Measurements from ENCODE around the gene EMP1. TPM values are rescaled to one million over a fixed set of nuclear protein-coding genes. Genes with fewer than 3 reads are reported as not detected.

The EMP1 gene
- total RNA-seq, 2 experiments from 2014 or later = 3.2 to 4.4 TPM

GRCh38 chr12:13215056-13215455 lies 18.5 kb downstream of the EMP1 start:
- H3K27me3 Mint-ChIP-seq = no peaks in the 10 kb centered on the region

GRCh38 chr12:13218641-13219040 lies 22.1 kb downstream of the EMP1 start:
- DNase-seq = no peak
- H3K4me1 Mint-ChIP-seq = no peaks in the 10 kb centered on the region
- H3K27me3 Mint-ChIP-seq = peaks cover 4% of the 10 kb centered on the region
- H3K9me3 Mint-ChIP-seq = no peaks in the 10 kb centered on the region
- no peak overlapping the region for H3K27ac Mint-ChIP-seq
- no peaks in the 10 kb centered on the region for H3K36me3 Mint-ChIP-seq
- H3K4me3 Mint-ChIP-seq = no peak overlapping the region

More at GRCh38 chr12:13215056-13215455, 18.5 kb downstream of the EMP1 start:
- Mint-ChIP-seq H3K4me3 (no peak overlapping the region), H3K9me3 (no peaks in the 10 kb centered on the region), H3K36me3 (no peaks in the 10 kb centered on the region), H3K4me1 (peaks cover 18% of the 10 kb centered on the region), H3K27ac (no peak overlapping the region)
- DNase-seq = no peak

GRCh38 chr12:13219320-13219719 lies 22.8 kb downstream of the EMP1 start:
- H3K27me3 Mint-ChIP-seq = peaks cover 4% of the 10 kb centered on the region
- no peaks in the 10 kb centered on the region for H3K4me1 Mint-ChIP-seq
- no peaks in the 10 kb centered on the region for H3K36me3 Mint-ChIP-seq
- DNase-seq = no peak
- no peak overlapping the region for H3K4me3 Mint-ChIP-seq
- H3K9me3 Mint-ChIP-seq = no peaks in the 10 kb centered on the region
- H3K27ac Mint-ChIP-seq = no peak overlapping the region

GRCh38 chr12:13220838-13221237 lies 24.3 kb downstream of the EMP1 start:
- peaks cover 4% of the 10 kb centered on the region for H3K27me3 Mint-ChIP-seq
- H3K27ac Mint-ChIP-seq = no peak overlapping the region
- no peaks in the 10 kb centered on the region for H3K9me3 Mint-ChIP-seq
- no peak overlapping the region for H3K4me3 Mint-ChIP-seq
- H3K36me3 Mint-ChIP-seq = no peaks in the 10 kb centered on the region
- H3K4me1 Mint-ChIP-seq = no peaks in the 10 kb centered on the region
- no peak for DNase-seq

GRCh38 chr12:13222076-13222475 lies 25.6 kb downstream of the EMP1 start:
- DNase-seq = no peak
- H3K4me1 Mint-ChIP-seq = no peaks in the 10 kb centered on the region
- H3K36me3 Mint-ChIP-seq = no peaks in the 10 kb centered on the region
- H3K9me3 Mint-ChIP-seq = no peaks in the 10 kb centered on the region
- no peak overlapping the region for H3K27ac Mint-ChIP-seq
- no peak overlapping the region for H3K4me3 Mint-ChIP-seq
- H3K27me3 Mint-ChIP-seq = peaks cover 7% of the 10 kb centered on the region

GRCh38 chr12:13223179-13223804 lies 26.8 kb downstream of the EMP1 start:
- DNase-seq = no peak
- Mint-ChIP-seq H3K27ac (no peak overlapping the region), H3K27me3 (peaks cover 13% of the 10 kb centered on the region), H3K9me3 (no peaks in the 10 kb centered on the region), H3K4me1 (no peaks in the 10 kb centered on the region), H3K36me3 (no peaks in the 10 kb centered on the region), H3K4me3 (no peak overlapping the region)

- no peaks in the 10 kb centered on the region for H3K36me3 Mint-ChIP-seq
- H3K9me3 Mint-ChIP-seq = no peaks in the 10 kb centered on the region
- no peak for DNase-seq
- H3K27ac Mint-ChIP-seq = no peak overlapping the region
- H3K4me1 Mint-ChIP-seq = no peaks in the 10 kb centered on the region
- H3K4me3 Mint-ChIP-seq = no peak overlapping the region
- peaks cover 13% of the 10 kb centered on the region for H3K27me3 Mint-ChIP-seq
Observed at GRCh38 chr12:13223941-13224340, 27.4 kb downstream of the EMP1 start.

- Mint-ChIP-seq H3K27me3 (peaks cover 13% of the 10 kb centered on the region), H3K27ac (no peak overlapping the region), H3K9me3 (no peaks in the 10 kb centered on the region), H3K36me3 (no peaks in the 10 kb centered on the region), H3K4me3 (no peak overlapping the region), H3K4me1 (no peaks in the 10 kb centered on the region)
- no peak for DNase-seq
Observed at GRCh38 chr12:13227191-13227590, 30.7 kb downstream of the EMP1 start.

- H3K27ac Mint-ChIP-seq = no peak overlapping the region
- H3K27me3 Mint-ChIP-seq = peaks cover 11% of the 10 kb centered on the region
- no peak overlapping the region for H3K4me3 Mint-ChIP-seq
- no peaks in the 10 kb centered on the region for H3K4me1 Mint-ChIP-seq
- no peak for DNase-seq
- H3K9me3 Mint-ChIP-seq = no peaks in the 10 kb centered on the region
- no peaks in the 10 kb centered on the region for H3K36me3 Mint-ChIP-seq
Observed at GRCh38 chr12:13228579-13228978, 32.1 kb downstream of the EMP1 start.

GRCh38 chr12:13229504-13229903 lies 33.0 kb downstream of the EMP1 start:
- no peak overlapping the region for H3K27ac Mint-ChIP-seq
- H3K36me3 Mint-ChIP-seq = no peaks in the 10 kb centered on the region
- no peaks in the 10 kb centered on the region for H3K9me3 Mint-ChIP-seq
- DNase-seq = no peak
- H3K27me3 Mint-ChIP-seq = peaks cover 11% of the 10 kb centered on the region
- H3K4me3 Mint-ChIP-seq = no peak overlapping the region
- no peaks in the 10 kb centered on the region for H3K4me1 Mint-ChIP-seq

- no peaks in the 10 kb centered on the region for H3K9me3 Mint-ChIP-seq
- H3K27ac Mint-ChIP-seq = no peak overlapping the region
Observed at GRCh38 chr12:13230500-13230899, 34.0 kb downstream of the EMP1 start.

GRCh38 chr12:13233830-13234641 lies 37.5 kb downstream of the EMP1 start:
- H3K27me3 Mint-ChIP-seq = peaks cover 3% of the 10 kb centered on the region
- no peaks in the 10 kb centered on the region for H3K4me1 Mint-ChIP-seq
- H3K27ac Mint-ChIP-seq = no peak overlapping the region
- no peaks in the 10 kb centered on the region for H3K36me3 Mint-ChIP-seq
- DNase-seq = no peak
- H3K4me3 Mint-ChIP-seq = no peak overlapping the region
- no peaks in the 10 kb centered on the region for H3K9me3 Mint-ChIP-seq

More at GRCh38 chr12:13230500-13230899, 34.0 kb downstream of the EMP1 start:
- Mint-ChIP-seq H3K27me3 (peaks cover 11% of the 10 kb centered on the region), H3K4me3 (no peak overlapping the region), H3K36me3 (no peaks in the 10 kb centered on the region), H3K4me1 (no peaks in the 10 kb centered on the region)
- no peak for DNase-seq

- Mint-ChIP-seq H3K27ac (no peak overlapping the region), H3K27me3 (peaks cover under 1% of the 10 kb centered on the region)
Observed at GRCh38 chr12:13238204-13238603, 41.7 kb downstream of the EMP1 start.

GRCh38 chr12:13241833-13242488 lies 45.4 kb downstream of the EMP1 start:
- no peaks in the 10 kb centered on the region for H3K9me3 Mint-ChIP-seq
- H3K27ac Mint-ChIP-seq = no peak overlapping the region
- no peaks in the 10 kb centered on the region for H3K36me3 Mint-ChIP-seq
- no peak overlapping the region for H3K4me3 Mint-ChIP-seq
- no peaks in the 10 kb centered on the region for H3K27me3 Mint-ChIP-seq
- no peaks in the 10 kb centered on the region for H3K4me1 Mint-ChIP-seq
- DNase-seq = no peak

More at GRCh38 chr12:13238204-13238603, 41.7 kb downstream of the EMP1 start:
- Mint-ChIP-seq H3K9me3 (no peaks in the 10 kb centered on the region), H3K4me3 (no peak overlapping the region), H3K36me3 (no peaks in the 10 kb centered on the region), H3K4me1 (no peaks in the 10 kb centered on the region)
- no peak for DNase-seq

- Mint-ChIP-seq H3K27me3 (no peaks in the 10 kb centered on the region), H3K4me3 (no peak overlapping the region), H3K9me3 (no peaks in the 10 kb centered on the region), H3K27ac (no peak overlapping the region), H3K4me1 (no peaks in the 10 kb centered on the region), H3K36me3 (no peaks in the 10 kb centered on the region)
- DNase-seq = no peak
Observed at GRCh38 chr12:13242936-13243335, 46.4 kb downstream of the EMP1 start.

Measured in activated naive CD8-positive, alpha-beta T cell treated with anti-CD3 and anti-CD28 coated beads for 36 hours (primary cell).